ENCODE results near the gene LMF1. TPM values are rescaled to one million over a fixed set of nuclear protein-coding genes. Genes with fewer than 3 reads are reported as not detected.

LMF1 gene
- total and polyA plus RNA-seq, 2 of the 8 experiments (the other 6 are each of a cell fraction or from before 2014, with no cell fraction given): 3.5 to 9.1 TPM

- TF ChIP-seq CHD7 (IDR thresholded peaks at IDR 0.05; ENCODE audit: insufficient replicate concordance, low read length): no peak
- TF ChIP-seq POU5F1 (IDR thresholded peaks at IDR 0.05; ENCODE audit: low read depth, low read length): no peak
- no peak for TF ChIP-seq TAF7 (optimal IDR thresholded peaks at IDR 0.05; ENCODE audit: borderline replicate concordance, low read depth, low read length)
- TF ChIP-seq TAF1 (IDR thresholded peaks at IDR 0.05; ENCODE audit: low read depth, low read length): no peak
- TF ChIP-seq GTF2F1 (IDR thresholded peaks at IDR 0.05; ENCODE audit: borderline replicate concordance, low read depth, low read length): no peak
- no peak for TF ChIP-seq USF2 (IDR thresholded peaks at IDR 0.05; ENCODE audit: low read length)
- TF ChIP-seq CTCF (IDR thresholded peaks at IDR 0.05; ENCODE audit: control extremely low read depth in 1 of 3, insufficient read depth in 1 of 3, low read depth in 1 of 3, low read length in 3 of 3): no peak
- no peak for TF ChIP-seq NRF1 (IDR thresholded peaks at IDR 0.05; ENCODE audit: low read depth, low read length)
These were observed 46.7 kb downstream of the LMF1 start (continued) for GRCh38 chr16:924063-924462.

Measured in H1 (cell line).